ENCODE measurements around the gene KIFAP3. TPM values are rescaled to one million over a fixed set of nuclear protein-coding genes. Genes with fewer than 3 reads are reported as not detected.
"Not testable (repeated sequence)": the region's sequence is repeated elsewhere in the genome, so short reads cannot be mapped to it uniquely, and the experiment has no call there.

Gene KIFAP3
- total and polyA plus RNA-seq, 12 donors: 16.5 to 84.0 (median 54.0) TPM

GRCh38 chr1:169918927-169919326 is 155.6 kb downstream of the KIFAP3 start:
- Histone ChIP-seq H3K4me1 (peaks cover 0 to 9% (median 0%) of the 10 kb centered on the region in 9 donors), H3K4me3 (no peak overlapping the region), H3K36me3 (peaks cover 0 to 45% (median 12%) of the 10 kb centered on the region in 9 donors), H3K27me3 (no peaks in the 10 kb centered on the region), H3K27ac (no peak overlapping the region), H3K9me3 (no peaks in the 10 kb centered on the region)
- no peak for ATAC-seq
- TF ChIP-seq, protein P1, sequence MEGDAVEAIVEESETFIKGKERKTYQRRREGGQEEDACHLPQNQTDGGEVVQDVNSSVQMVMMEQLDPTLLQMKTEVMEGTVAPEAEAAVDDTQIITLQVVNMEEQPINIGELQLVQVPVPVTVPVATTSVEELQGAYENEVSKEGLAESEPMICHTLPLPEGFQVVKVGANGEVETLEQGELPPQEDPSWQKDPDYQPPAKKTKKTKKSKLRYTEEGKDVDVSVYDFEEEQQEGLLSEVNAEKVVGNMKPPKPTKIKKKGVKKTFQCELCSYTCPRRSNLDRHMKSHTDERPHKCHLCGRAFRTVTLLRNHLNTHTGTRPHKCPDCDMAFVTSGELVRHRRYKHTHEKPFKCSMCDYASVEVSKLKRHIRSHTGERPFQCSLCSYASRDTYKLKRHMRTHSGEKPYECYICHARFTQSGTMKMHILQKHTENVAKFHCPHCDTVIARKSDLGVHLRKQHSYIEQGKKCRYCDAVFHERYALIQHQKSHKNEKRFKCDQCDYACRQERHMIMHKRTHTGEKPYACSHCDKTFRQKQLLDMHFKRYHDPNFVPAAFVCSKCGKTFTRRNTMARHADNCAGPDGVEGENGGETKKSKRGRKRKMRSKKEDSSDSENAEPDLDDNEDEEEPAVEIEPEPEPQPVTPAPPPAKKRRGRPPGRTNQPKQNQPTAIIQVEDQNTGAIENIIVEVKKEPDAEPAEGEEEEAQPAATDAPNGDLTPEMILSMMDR (IDR thresholded peaks at IDR 0.05): no peak
- DNase-seq: no peak
- intact Hi-C loops (cut with DNase I): no loop called here
- WGBS, 2 donors: 95 to 96% methylated on average over 1 of the region's 1 CpG

DNA sequence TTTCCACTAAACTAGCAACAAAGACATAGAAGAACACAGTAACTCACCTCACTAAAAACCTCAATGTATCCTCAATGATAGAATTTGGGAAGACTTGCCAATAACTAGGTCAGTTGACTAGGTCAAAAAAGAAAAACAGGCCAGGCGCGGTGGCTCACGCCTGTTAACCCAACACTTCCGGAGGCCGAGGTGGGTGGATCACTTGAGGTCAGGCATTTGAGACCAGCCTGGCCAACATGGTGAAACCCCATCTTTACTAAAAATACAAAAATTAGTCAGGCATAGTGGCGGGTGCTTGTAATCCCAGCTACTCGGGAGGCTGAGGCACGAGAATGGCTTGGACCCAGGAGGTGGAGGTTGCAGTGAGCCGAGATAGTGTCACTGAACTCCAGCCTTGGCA is 156.3 kb downstream of the KIFAP3 start:
- H3K36me3 ChIP-seq: peaks cover 0 to 45% (median 12%) of the 10 kb centered on the region in 9 donors
- WGBS, 2 donors: 96 to 98% methylated on average over 9 of the region's 9 CpGs
- H3K9me3 ChIP-seq; intact Hi-C loops (cut with DNase I); ATAC-seq; H3K27ac ChIP-seq; H3K27me3 ChIP-seq; H3K4me3 ChIP-seq; DNase-seq; H3K4me1 ChIP-seq: not testable (repeated sequence)

DNA sequence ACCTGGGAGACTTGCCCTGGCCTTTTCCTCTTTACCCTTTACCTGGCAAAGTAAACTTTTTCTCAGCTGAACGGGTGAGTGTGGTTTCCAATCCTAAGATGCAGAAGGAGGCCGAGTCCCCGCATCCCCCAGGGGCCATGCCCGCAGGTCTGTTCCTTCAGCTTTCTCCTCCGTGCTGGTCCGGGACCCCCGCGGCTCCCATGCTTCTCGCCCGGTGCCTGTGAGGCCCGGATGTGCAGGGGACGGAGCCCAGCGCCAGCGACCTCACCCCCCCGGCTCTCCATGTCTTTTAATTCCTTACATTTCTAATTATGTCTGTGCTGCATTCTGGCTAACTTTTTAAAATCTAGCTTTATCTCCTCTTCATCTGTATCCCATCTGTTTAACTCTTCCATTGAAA is 159.3 kb downstream of the KIFAP3 start:
- Histone ChIP-seq H3K27me3 (no peaks in the 10 kb centered on the region), H3K4me3 (no peak overlapping the region), H3K27ac (no peak overlapping the region), H3K36me3 (peaks cover 0 to 28% (median 9%) of the 10 kb centered on the region in 9 donors), H3K9me3 (peaks cover 0 to 6% (median 0%) of the 10 kb centered on the region in 11 donors), H3K4me1 (peaks cover 0 to 9% (median 0%) of the 10 kb centered on the region in 9 donors)
- DNase-seq: no peak
- TF ChIP-seq, protein P1 (IDR thresholded peaks at IDR 0.05): no peak
- ATAC-seq: no peak
- WGBS, 2 donors: 49 to 62% methylated on average over 15 of the region's 15 CpGs
- intact Hi-C loops (cut with DNase I): no loop called here

DNA sequence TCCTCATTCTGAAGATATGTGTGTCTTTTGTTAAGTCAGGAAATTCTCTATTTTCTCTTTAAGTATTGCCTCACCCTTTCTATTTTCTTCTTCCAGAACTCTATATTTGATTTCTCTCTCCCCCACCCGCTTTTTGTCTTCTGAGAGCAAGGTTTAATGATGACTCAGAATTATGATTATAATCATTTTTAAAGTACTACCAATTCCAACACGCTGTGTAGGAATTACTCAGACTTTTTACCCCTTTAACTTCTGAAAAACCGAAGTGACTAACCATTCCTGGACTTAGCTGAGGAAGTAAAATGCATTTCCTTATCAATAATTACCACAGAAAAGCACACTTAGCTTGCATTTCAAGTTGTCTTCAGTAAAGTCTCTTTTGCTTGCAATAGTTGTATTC is 160.0 kb downstream of the KIFAP3 start:
- ATAC-seq (no peak), DNase-seq (no peak)
- 60 to 71% methylated on average over 3 of the region's 3 CpGs for WGBS, 2 donors
- no peak overlapping the region for H3K27ac ChIP-seq
- H3K4me3 ChIP-seq: no peak overlapping the region
- H3K36me3 ChIP-seq: peaks cover 0 to 22% (median 3%) of the 10 kb centered on the region in 9 donors
- H3K9me3 ChIP-seq: peaks cover 0 to 6% (median 0%) of the 10 kb centered on the region in 11 donors
- TF ChIP-seq, protein P1 (IDR thresholded peaks at IDR 0.05): no peak
- peaks cover 0 to 9% (median 0%) of the 10 kb centered on the region in 9 donors for H3K4me1 ChIP-seq
- H3K27me3 ChIP-seq: no peaks in the 10 kb centered on the region
- intact Hi-C loops (cut with DNase I): no loop called here

GRCh38 chr1:169909499-169909898 is 165.0 kb downstream of the KIFAP3 start:
- DNase-seq (no peak), ATAC-seq (no peak)
- TF ChIP-seq, protein P1 (IDR thresholded peaks at IDR 0.05): no peak
- WGBS, 2 donors: 93 to 94% methylated on average over 16 of the region's 16 CpGs
- Histone ChIP-seq H3K4me1 (peaks cover 0 to 3% (median 0%) of the 10 kb centered on the region in 9 donors), H3K4me3 (no peak overlapping the region), H3K36me3 (no peaks in the 10 kb centered on the region), H3K27me3 (no peaks in the 10 kb centered on the region), H3K27ac (no peak overlapping the region), H3K9me3 (peaks cover 0 to 6% (median 0%) of the 10 kb centered on the region in 11 donors)
- intact Hi-C loops (cut with DNase I): no loop called here
